Tibial artery (tissue), 4 donors: ENCODE results near the gene SLC22A1.

Source experiments
- DNase-seq, 2 donors: peaks; one replicate each; pipeline ENCODE4 v3.0.0-alpha.2; 2019
- H3K27ac ChIP-seq, 2 donors: fragments of 200-600 bp; sonication (generic) in 1 of 2; 1 replicate in 1 of 2; 2 replicates in 1 of 2; pipeline ENCODE4 v1.5.1; 2018 to 2019; ENCODE audit warnings: mild to moderate bottlenecking in 1 of 2
- H3K27me3 ChIP-seq, 2 donors: fragments of 200-600 bp; sonication (generic) in 1 of 2; one replicate each; pipeline versions ENCODE4 v1.5.1 to v1.6.0; 2016 to 2019
- H3K36me3 ChIP-seq, 3 donors: fragments of 200-600 bp; sonication (generic) in 2 of 3; one replicate each; pipeline ENCODE4 v1.5.1; 2016 to 2019; ENCODE audit warnings: mild to moderate bottlenecking in 2 of 3
- H3K4me1 ChIP-seq, 4 donors: fragments of 200-600 bp; sonication (generic) in 2 of 4; 1 replicate in 3 of 4; 2 replicates in 1 of 4; pipeline ENCODE4 v1.5.1; 2016 to 2019
- H3K4me3 ChIP-seq, 2 donors: fragments of 200-600 bp; sonication (generic) in 1 of 2; 1 replicate in 1 of 2; 2 replicates in 1 of 2; pipeline ENCODE4 v1.5.1; 2018 to 2019; ENCODE audit warnings: mild to moderate bottlenecking in 2 of 2
- H3K9me3 ChIP-seq, 3 donors: fragments of 200-600 bp; sonication (generic) in 1 of 3; one replicate each; pipeline ENCODE4 v1.5.1; 2016 to 2019
- intact Hi-C: fragments of 100-400 bp; cut with DNase I; formaldehyde crosslinking; loops from one replicate; pipeline ENCODE4 v1.15.0; 2023; ENCODE audit warnings: low total_unique reads
- TF ChIP-seq, protein P1 (sequence below), 2 experiments: fragments of 200-600 bp in 1 of 2; fragments of 450-650 bp in 1 of 2; IDR thresholded peaks; one replicate each; pipeline ENCODE4 v1.5.1; 2017 to 2019; ENCODE audit warnings: antibody characterized with exemption in 2 of 2, mild to moderate bottlenecking in 1 of 2, moderate library complexity in 1 of 2

SLC22A1 gene

DNA sequence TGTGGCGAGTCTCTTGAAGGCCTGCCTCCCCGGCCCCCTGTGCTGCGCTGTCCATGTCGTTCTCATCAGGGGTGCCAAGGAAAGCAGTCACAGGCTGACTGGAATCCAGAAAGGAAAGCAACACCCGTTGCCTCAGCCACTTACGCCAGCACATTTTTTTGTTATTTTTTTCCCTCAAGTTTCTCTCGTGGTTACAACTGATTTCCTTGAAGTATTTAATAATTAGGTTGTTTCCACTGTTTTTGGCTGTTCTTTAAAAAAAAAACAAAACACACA lies 17.9 kb upstream of the SLC22A1 start:
- H3K27ac ChIP-seq, result peak overlapping the region; percentile 78 to 79
- TF ChIP-seq, protein P1, sequence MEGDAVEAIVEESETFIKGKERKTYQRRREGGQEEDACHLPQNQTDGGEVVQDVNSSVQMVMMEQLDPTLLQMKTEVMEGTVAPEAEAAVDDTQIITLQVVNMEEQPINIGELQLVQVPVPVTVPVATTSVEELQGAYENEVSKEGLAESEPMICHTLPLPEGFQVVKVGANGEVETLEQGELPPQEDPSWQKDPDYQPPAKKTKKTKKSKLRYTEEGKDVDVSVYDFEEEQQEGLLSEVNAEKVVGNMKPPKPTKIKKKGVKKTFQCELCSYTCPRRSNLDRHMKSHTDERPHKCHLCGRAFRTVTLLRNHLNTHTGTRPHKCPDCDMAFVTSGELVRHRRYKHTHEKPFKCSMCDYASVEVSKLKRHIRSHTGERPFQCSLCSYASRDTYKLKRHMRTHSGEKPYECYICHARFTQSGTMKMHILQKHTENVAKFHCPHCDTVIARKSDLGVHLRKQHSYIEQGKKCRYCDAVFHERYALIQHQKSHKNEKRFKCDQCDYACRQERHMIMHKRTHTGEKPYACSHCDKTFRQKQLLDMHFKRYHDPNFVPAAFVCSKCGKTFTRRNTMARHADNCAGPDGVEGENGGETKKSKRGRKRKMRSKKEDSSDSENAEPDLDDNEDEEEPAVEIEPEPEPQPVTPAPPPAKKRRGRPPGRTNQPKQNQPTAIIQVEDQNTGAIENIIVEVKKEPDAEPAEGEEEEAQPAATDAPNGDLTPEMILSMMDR (IDR thresholded peaks at IDR 0.05), result no peak
- H3K4me1 ChIP-seq, result peaks cover 0 to 26% (median 12%) of the 10 kb centered on the region in 4 donors
- intact Hi-C loops, result no loop called here
- H3K27me3 ChIP-seq, result no peaks in the 10 kb centered on the region
- peak; percentile 50 to 86 for DNase-seq
- H3K36me3 ChIP-seq, result peaks cover 19 to 60% (median 35%) of the 10 kb centered on the region in 3 donors
- no peak overlapping the region for H3K4me3 ChIP-seq
- no peaks in the 10 kb centered on the region for H3K9me3 ChIP-seq

DNA sequence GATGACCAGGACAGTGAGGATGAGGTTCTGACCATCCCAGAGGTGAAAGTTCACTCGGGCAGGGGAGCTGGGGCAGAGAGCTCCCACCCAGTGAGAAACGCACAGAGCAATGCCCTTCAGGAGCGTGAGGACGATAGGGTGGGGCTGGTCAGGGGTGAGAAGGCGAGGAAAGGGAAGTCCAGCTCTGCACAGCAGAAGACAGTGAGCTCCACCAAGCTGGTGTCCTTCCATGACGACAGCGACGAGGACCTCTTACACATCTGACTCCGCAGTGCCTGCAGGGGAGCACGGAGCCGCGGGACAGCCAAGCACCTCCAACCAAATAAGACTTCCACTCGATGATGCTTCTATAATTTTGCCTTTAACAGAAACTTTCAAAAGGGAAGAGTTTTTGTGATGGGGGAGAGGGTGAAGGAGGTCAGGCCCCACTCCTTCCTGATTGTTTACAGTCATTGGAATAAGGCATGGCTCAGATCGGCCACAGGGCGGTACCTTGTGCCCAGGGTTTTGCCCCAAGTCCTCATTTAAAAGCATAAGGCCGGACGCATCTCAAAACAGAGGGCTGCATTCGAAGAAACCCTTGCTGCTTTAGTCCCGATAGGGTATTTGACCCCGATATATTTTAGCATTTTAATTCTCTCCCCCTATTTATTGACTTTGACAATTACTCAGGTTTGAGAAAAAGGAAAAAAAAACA lies 16.6 kb upstream of the SLC22A1 start:
- peaks cover 0 to 26% (median 12%) of the 10 kb centered on the region in 4 donors for H3K4me1 ChIP-seq
- intact Hi-C loops, result no loop called here
- H3K27ac ChIP-seq, result peak overlapping the region; percentile 78 to 79
- H3K4me3 ChIP-seq, result no peak overlapping the region
- H3K27me3 ChIP-seq, result no peaks in the 10 kb centered on the region
- H3K9me3 ChIP-seq, result no peaks in the 10 kb centered on the region
- DNase-seq, result peak in 1 of 2 donors; percentile 54
- peaks cover 19 to 66% (median 34%) of the 10 kb centered on the region in 3 donors for H3K36me3 ChIP-seq
- TF ChIP-seq, protein P1 (IDR thresholded peaks at IDR 0.05), result no peak

DNA sequence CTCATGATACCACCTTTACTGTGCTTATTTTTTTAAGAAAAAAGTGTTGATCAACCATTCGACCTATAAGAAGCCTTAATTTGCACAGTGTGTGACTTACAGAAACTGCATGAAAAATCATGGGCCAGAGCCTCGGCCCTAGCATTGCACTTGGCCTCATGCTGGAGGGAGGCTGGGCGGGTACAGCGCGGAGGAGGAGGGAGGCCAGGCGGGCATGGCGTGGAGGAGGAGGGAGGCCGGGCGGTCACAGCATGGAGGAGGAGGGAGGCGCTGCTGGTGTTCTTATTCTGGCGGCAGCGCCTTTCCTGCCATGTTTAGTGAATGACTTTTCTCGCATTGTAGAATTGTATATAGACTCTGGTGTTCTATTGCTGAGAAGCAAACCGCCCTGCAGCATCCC lies 15.6 kb upstream of the SLC22A1 start:
- H3K36me3 ChIP-seq, result peaks cover 19 to 76% (median 39%) of the 10 kb centered on the region in 3 donors
- peaks cover 0 to 19% (median 12%) of the 10 kb centered on the region in 4 donors for H3K4me1 ChIP-seq
- intact Hi-C loops, result no loop called here
- no peak overlapping the region for H3K4me3 ChIP-seq
- no peaks in the 10 kb centered on the region for H3K9me3 ChIP-seq
- H3K27me3 ChIP-seq, result no peaks in the 10 kb centered on the region
- peak in 1 of 2 donors; percentile 43 for DNase-seq
- TF ChIP-seq, protein P1 (IDR thresholded peaks at IDR 0.05), result no peak
- H3K27ac ChIP-seq, result no peak overlapping the region

DNA sequence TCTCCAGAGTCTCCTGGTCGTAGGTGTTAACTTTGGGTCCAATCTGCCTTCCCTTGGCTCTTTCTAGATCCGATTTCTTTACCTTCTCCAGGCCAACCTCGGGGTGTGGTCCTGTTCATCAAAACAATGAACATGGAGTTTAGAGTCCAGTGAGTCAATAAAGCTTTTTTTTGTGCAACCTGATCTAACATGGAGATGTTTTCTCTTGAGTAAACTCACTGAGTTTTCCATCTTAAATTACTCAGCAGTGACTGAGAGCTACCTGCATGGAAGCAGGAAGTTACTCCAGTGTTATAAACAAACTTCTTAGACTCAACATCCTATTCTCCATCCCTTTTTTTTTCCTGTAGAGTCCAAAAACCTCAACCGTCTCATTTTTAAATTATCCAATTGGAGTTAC lies 14.9 kb upstream of the SLC22A1 start:
- Histone ChIP-seq H3K4me3 (no peak overlapping the region), H3K36me3 (peaks cover 19 to 69% (median 39%) of the 10 kb centered on the region in 3 donors), H3K27ac (no peak overlapping the region), H3K4me1 (peaks cover 0 to 19% (median 12%) of the 10 kb centered on the region in 4 donors), H3K27me3 (no peaks in the 10 kb centered on the region), H3K9me3 (no peaks in the 10 kb centered on the region)
- TF ChIP-seq, protein P1 (IDR thresholded peaks at IDR 0.05), result no peak
- intact Hi-C loops, result no loop called here
- DNase-seq, result peak in 1 of 2 donors; percentile 11

DNA sequence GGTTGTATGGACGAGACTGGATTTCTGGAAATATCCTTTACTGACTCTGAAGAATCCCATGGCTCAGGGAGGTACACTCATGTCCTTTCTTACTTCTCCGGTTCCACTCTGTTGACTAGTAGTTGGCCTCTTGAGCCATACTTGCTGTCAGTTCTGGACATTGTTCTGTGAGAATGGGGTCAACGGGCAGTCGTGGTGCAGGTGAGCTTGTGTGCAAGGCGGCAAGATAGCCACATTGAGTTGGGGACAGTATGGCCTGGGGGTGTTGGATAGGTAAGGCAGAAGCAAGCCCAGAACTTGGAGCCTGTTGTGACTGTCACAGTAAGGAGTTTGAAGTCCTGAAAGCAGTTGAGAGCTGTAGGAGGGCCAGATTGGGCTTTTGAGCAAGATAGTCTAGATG lies 13.5 kb upstream of the SLC22A1 start:
- no peak overlapping the region for H3K4me3 ChIP-seq
- H3K4me1 ChIP-seq, result peaks cover 0 to 15% (median 9%) of the 10 kb centered on the region in 4 donors
- DNase-seq, result peak in 1 of 2 donors; percentile 41
- no peaks in the 10 kb centered on the region for H3K27me3 ChIP-seq
- no peak overlapping the region for H3K27ac ChIP-seq
- intact Hi-C loops, result no loop called here
- TF ChIP-seq, protein P1 (IDR thresholded peaks at IDR 0.05), result no peak
- no peaks in the 10 kb centered on the region for H3K9me3 ChIP-seq
- peaks cover 19 to 56% (median 39%) of the 10 kb centered on the region in 3 donors for H3K36me3 ChIP-seq
